CD4-positive, CD25-positive, alpha-beta regulatory T cell (primary cell): Measurements from ENCODE around the gene KIF16B. TPM values are rescaled to one million over a fixed set of nuclear protein-coding genes. Genes with fewer than 3 reads are reported as not detected.
"Not testable (repeated sequence)": the region's sequence is repeated elsewhere in the genome, so short reads cannot be mapped to it uniquely, and the experiment has no call there.

Experiments
- ATAC-seq, 2 donors: fragments of 150-1000 bp; cut with Tn5 transposase; one replicate each; pipeline ENCODE4 v1.10.0; 2021; ENCODE audit warnings: low read depth in 2 of 2, moderate number of reproducible peaks in 2 of 2, moderate library complexity in 1 of 2
- DNase-seq, 3 donors: peaks; one replicate each; pipeline versions ENCODE4 v3.0.0 to v3.0.0-alpha.2; 2012 to 2022; ENCODE audit warnings: mixed read lengths in 1 of 3
- H3K27ac ChIP-seq: one replicate; pipeline ENCODE4 v1.7.0; 2013; ENCODE audit warnings: mild to moderate bottlenecking, low read length; ENCODE audit not compliant: insufficient read depth, poor library complexity, severe bottlenecking
- H3K27me3 ChIP-seq: one replicate; pipeline ENCODE4 v1.7.0; 2013; ENCODE audit warnings: low read length; ENCODE audit not compliant: control insufficient read depth, insufficient read depth
- H3K36me3 ChIP-seq: one replicate; pipeline ENCODE4 v1.7.0; 2013; ENCODE audit warnings: mild to moderate bottlenecking, low read length, moderate library complexity; ENCODE audit not compliant: control insufficient read depth, insufficient read depth
- H3K4me1 ChIP-seq: 2 replicates; pipeline ENCODE4 v1.7.0; 2013; ENCODE audit warnings: mild to moderate bottlenecking, low read length; ENCODE audit not compliant: insufficient read depth, control insufficient read depth, poor library complexity, severe bottlenecking
- H3K4me3 ChIP-seq: one replicate; pipeline ENCODE4 v1.7.0; 2013; ENCODE audit warnings: low read depth, mild to moderate bottlenecking, low read length, moderate library complexity
- H3K9me3 ChIP-seq, 2 experiments: 1 replicate in 1 of 2; 2 replicates in 1 of 2; pipeline ENCODE4 v1.7.0; 2013; ENCODE audit warnings: low read length in 2 of 2, mild to moderate bottlenecking in 1 of 2, moderate library complexity in 1 of 2; ENCODE audit not compliant: control insufficient read depth in 2 of 2
- H3K27ac Mint-ChIP-seq, 3 donors: one replicate each; pipeline ENCODE4 v1.8.0; 2020 to 2022; ENCODE audit warnings: mild to moderate bottlenecking in 3 of 3, mixed read lengths in 3 of 3, moderate library complexity in 2 of 3
- H3K27me3 Mint-ChIP-seq: one replicate; pipeline ENCODE4 v1.8.0; 2022; ENCODE audit warnings: mild to moderate bottlenecking, mixed read lengths
- H3K36me3 Mint-ChIP-seq: one replicate; pipeline ENCODE4 v1.8.0; 2020; ENCODE audit warnings: mixed read lengths
- H3K4me1 Mint-ChIP-seq, 4 donors: one replicate each; pipeline ENCODE4 v1.8.0; 2020 to 2022; ENCODE audit warnings: mixed read lengths in 4 of 4, mild to moderate bottlenecking in 1 of 4
- H3K4me3 Mint-ChIP-seq, 4 donors: one replicate each; pipeline ENCODE4 v1.8.0; 2020 to 2022; ENCODE audit warnings: mild to moderate bottlenecking in 4 of 4, mixed read lengths in 4 of 4, moderate library complexity in 3 of 4
- H3K9me3 Mint-ChIP-seq, 7 donors: one replicate each; pipeline ENCODE4 v1.8.0; 2020 to 2022; ENCODE audit warnings: mixed read lengths in 7 of 7, mild to moderate bottlenecking in 3 of 7, moderate library complexity in 2 of 7
- polyA plus RNA-seq, 4 donors: library from polyadenylated mRNA; unstranded; fragments of 300-500 nt; fragmentation: Illumina TruSeq; gene quantifications; one replicate each; pipeline ENCODE4 v1.2.3, GENCODE V29; 2021
- total RNA-seq: library from RNA; stranded (reverse); gene quantifications from one replicate; pipeline ENCODE4 v1.2.3, GENCODE V29; 2022

Gene KIF16B
- total and polyA plus RNA-seq, 5 donors from 2014 or later = 3.1 to 5.2 (median 4.8) TPM

DNA sequence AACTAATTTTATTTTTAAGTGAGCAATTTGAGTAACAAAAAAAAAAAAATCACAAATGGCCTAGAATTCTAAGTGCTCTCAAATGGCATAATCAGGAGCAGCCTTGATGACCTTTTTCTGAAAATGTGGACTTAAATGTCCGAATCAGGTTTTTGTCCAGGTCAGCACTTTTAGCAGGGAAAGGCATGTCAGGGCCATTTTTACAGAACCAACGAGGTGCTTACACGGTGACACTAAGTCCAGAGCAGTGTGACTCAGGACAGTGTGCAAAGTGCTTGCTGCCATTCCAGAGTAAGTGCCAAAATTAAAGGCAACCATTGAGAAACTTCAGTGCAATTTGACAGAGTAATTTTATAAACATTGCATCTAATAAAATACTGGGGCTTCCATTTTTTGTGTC lies 127.8 kb downstream of the KIF16B start:
- H3K4me1 Mint-ChIP-seq = peaks cover 0 to 10% (median 8%) of the 10 kb centered on the region in 4 donors
- no peak for ATAC-seq
- no peaks in the 10 kb centered on the region for H3K27me3 Mint-ChIP-seq
- H3K27ac Mint-ChIP-seq = no peak overlapping the region
- no peak overlapping the region for H3K4me3 Mint-ChIP-seq
- Histone ChIP-seq H3K4me3 (no peak overlapping the region), H3K4me1 (no peaks in the 10 kb centered on the region), H3K27me3 (no peaks in the 10 kb centered on the region), H3K9me3 (no peaks in the 10 kb centered on the region), H3K27ac (no peak overlapping the region), H3K36me3 (no peaks in the 10 kb centered on the region)
- H3K36me3 Mint-ChIP-seq = peaks cover 16% of the 10 kb centered on the region
- H3K9me3 Mint-ChIP-seq = peaks cover 0 to 2% (median 0%) of the 10 kb centered on the region in 7 donors
- no peak for DNase-seq

DNA sequence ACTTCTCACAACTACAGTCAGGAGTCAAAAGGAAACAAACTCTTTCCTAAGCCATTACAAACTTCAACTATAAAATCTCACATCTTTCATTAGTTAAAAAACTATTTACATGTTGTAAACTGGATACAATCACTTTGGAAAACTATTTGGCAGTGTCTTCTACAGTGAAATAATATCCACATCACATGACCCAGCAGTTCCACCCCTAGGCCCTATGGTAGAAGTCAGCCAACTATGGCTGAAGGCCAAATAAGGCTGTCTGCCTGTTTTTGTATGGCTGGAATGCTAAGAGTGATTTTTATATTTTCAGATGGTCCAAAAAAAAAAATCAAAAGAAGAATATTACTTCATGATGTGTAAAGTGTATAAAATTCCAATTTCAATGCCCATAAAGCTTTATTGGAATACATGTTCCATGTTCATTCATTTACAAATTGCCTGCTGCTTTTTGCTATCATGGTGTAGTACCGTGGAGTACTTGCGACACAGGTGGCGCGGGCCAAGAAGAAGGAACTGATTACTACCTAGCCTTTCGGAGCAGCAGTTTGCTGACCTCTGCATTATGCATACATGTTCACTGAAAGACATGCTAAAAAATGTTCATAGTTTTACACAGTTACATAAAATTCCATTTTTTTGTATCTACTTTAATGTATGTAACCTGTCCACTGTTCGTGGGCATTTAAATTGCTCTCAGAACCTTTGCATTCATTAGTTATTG lies 129.0 kb downstream of the KIF16B start:
- H3K4me1 ChIP-seq = no peaks in the 10 kb centered on the region
- no peaks in the 10 kb centered on the region for H3K27me3 ChIP-seq
- peaks cover 0 to 8% (median 3%) of the 10 kb centered on the region in 7 donors for H3K9me3 Mint-ChIP-seq
- H3K27me3 Mint-ChIP-seq = no peaks in the 10 kb centered on the region
- H3K4me3 Mint-ChIP-seq = no peak overlapping the region
- peaks cover 0 to 16% (median 11%) of the 10 kb centered on the region in 4 donors for H3K4me1 Mint-ChIP-seq
- no peak overlapping the region for H3K27ac ChIP-seq
- peaks cover 17% of the 10 kb centered on the region for H3K36me3 Mint-ChIP-seq
- no peak for ATAC-seq
- H3K4me3 ChIP-seq = no peak overlapping the region
- H3K27ac Mint-ChIP-seq = no peak overlapping the region
- H3K36me3 ChIP-seq = no peaks in the 10 kb centered on the region
- H3K9me3 ChIP-seq = no peaks in the 10 kb centered on the region
- no peak for DNase-seq

DNA sequence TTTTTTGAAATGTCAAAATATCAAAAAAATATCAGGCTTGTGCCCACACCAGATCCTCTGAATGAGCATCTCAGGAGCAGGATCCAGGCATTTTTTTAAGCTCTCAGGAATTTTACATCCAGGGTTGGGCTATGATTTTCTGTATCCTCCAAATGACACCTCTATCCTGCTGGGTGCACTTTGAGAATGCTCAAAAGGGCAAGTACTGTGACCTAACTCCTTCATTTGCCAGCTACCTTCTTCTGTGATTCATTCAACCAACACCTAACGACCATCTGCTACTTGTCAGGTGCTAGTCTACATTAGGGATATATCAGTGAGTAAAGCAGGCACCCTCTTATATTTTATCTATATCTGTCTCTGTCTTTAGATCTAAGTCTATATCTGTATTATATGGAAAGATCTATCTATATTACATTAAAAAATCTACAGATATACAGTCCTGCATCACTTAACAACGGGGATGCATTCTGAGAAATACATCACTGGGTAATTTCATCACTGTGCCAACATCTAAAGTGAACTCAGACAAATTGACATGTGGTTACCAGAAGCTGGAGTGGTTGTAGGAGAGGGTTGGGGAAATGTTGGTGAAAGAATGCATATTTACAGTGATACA lies 131.6 kb downstream of the KIF16B start:
- ATAC-seq (no peak), DNase-seq (no peak)
- Mint-ChIP-seq H3K27me3 (no peaks in the 10 kb centered on the region), H3K4me1 (peaks cover 0 to 17% (median 8%) of the 10 kb centered on the region in 4 donors), H3K36me3 (peaks cover 15% of the 10 kb centered on the region), H3K4me3 (no peak overlapping the region), H3K9me3 (peaks cover 0 to 10% (median 3%) of the 10 kb centered on the region in 7 donors), H3K27ac (no peak overlapping the region)
- H3K9me3 ChIP-seq = no peaks in the 10 kb centered on the region
- H3K27ac ChIP-seq = no peak overlapping the region
- no peaks in the 10 kb centered on the region for H3K4me1 ChIP-seq
- no peaks in the 10 kb centered on the region for H3K27me3 ChIP-seq
- H3K4me3 ChIP-seq = no peak overlapping the region
- no peaks in the 10 kb centered on the region for H3K36me3 ChIP-seq

DNA sequence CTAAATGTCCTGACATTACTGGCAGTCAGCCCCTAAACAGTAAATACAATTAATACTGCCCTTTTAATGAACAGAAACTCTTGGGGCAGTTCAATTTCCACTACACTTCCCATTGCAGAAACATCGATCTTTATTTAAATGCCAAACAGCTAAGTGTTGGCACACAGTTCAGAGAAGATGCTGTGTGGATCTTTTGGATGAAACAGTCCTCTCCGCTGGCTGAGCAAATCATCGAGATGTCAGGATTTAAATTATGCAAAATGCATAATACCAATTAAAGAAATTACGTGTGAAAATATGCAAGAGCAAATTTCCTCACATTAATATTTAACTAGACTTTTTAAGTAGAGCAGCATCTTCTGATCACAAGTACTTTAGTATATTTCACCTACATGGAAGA lies 132.6 kb downstream of the KIF16B start:
- Mint-ChIP-seq H3K27me3 (no peaks in the 10 kb centered on the region), H3K27ac (peak overlapping the region in 1 of 3 donors; percentile 40), H3K4me1 (peaks cover 0 to 17% (median 8%) of the 10 kb centered on the region in 4 donors), H3K9me3 (peaks cover 0 to 10% (median 3%) of the 10 kb centered on the region in 7 donors), H3K4me3 (no peak overlapping the region), H3K36me3 (peaks cover 15% of the 10 kb centered on the region)
- no peak for DNase-seq
- Histone ChIP-seq H3K9me3 (no peaks in the 10 kb centered on the region), H3K4me1 (no peaks in the 10 kb centered on the region), H3K27ac (no peak overlapping the region), H3K27me3 (no peaks in the 10 kb centered on the region), H3K36me3 (no peaks in the 10 kb centered on the region), H3K4me3 (no peak overlapping the region)
- no peak for ATAC-seq

DNA sequence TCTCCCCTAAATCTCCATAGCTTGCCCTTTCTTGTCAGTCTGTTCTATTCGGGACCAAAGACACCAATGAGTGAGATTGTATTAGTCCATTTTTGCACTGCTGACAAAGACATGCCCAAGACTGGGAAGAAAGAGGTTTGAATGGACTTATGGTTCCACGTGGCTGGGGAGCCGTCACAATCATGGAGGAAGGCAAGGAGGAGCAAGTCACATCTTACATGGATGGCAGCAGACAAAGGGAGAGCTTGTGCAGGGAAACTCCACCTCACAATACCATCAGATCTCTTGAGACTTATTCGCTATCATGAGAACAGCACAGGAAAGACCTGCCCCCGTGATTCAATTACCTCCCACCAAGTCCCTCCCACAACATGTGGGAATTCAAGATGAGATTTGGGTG lies 133.7 kb downstream of the KIF16B start:
- H3K9me3 ChIP-seq, H3K27me3 Mint-ChIP-seq: not testable (repeated sequence)
- peaks cover 17% of the 10 kb centered on the region for H3K36me3 Mint-ChIP-seq

DNA sequence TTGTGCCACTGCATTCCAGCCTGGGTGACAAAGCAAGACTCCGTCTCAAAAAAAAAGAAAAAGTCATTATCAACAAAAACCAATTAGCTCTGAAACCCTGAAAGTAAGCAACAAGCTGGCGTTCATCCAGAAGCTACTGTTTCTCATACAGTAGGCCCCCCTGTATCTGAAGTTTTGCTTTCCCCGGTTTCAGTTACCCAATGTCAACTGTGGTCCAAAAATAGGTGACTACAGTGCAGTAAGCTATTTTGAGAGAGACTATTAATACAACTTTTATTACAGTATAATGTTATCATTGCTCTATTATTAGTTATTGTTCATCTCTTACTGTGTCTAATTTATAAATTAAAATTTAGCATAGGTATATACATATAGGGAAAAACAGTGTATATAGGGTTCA lies 135.1 kb downstream of the KIF16B start:
- Mint-ChIP-seq H3K4me1 (peaks cover 0 to 19% (median 8%) of the 10 kb centered on the region in 4 donors), H3K4me3 (no peak overlapping the region), H3K36me3 (peaks cover 20% of the 10 kb centered on the region), H3K9me3 (peaks cover 0 to 10% (median 5%) of the 10 kb centered on the region in 7 donors), H3K27ac (no peak overlapping the region), H3K27me3 (no peaks in the 10 kb centered on the region)
- no peaks in the 10 kb centered on the region for H3K27me3 ChIP-seq
- H3K36me3 ChIP-seq = no peaks in the 10 kb centered on the region
- H3K4me3 ChIP-seq = no peak overlapping the region
- ATAC-seq (no peak), DNase-seq (no peak)
- no peaks in the 10 kb centered on the region for H3K4me1 ChIP-seq
- no peak overlapping the region for H3K27ac ChIP-seq
- no peaks in the 10 kb centered on the region for H3K9me3 ChIP-seq

More for the DNA sequence above, 133.7 kb downstream of the KIF16B start:
- not testable (repeated sequence) for H3K36me3 ChIP-seq, H3K27me3 ChIP-seq, H3K27ac ChIP-seq, H3K9me3 Mint-ChIP-seq, H3K4me1 ChIP-seq, H3K4me3 ChIP-seq, ATAC-seq, H3K4me3 Mint-ChIP-seq, DNase-seq
- peaks cover 0 to 19% (median 8%) of the 10 kb centered on the region in 4 donors for H3K4me1 Mint-ChIP-seq
- peak overlapping the region in 1 of 3 donors; percentile 40 for H3K27ac Mint-ChIP-seq

DNA sequence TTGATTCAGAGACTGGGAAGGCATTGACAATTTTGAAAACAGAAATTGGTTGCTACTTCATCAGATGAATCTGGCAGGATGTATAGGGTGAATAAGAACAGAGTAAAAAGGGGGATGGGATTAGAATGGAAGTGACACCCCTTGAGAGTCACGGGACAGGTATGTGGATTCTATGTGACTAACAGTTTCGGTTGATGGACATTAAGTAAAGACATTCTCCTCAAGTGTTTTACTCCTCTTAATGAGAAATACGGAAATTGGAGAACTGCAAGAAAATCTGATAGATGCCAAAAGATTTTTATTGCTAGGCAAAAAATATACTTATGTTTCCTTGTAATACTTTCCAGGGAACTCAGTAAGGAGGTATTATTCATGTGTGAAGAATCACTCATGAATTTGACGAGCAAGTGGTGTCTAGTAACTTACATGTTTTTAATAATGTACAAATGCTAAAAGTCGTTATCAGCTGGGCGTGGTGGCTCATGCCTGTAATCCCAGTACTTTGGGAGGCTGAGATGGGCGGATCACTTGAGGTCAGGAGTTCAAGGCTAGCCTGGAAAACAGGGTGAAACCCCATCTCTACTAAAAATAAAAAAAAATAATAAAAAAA lies 135.8 kb downstream of the KIF16B start:
- peaks cover 20% of the 10 kb centered on the region for H3K36me3 Mint-ChIP-seq
- Histone ChIP-seq H3K27me3 (no peaks in the 10 kb centered on the region), H3K27ac (no peak overlapping the region), H3K4me3 (no peak overlapping the region), H3K4me1 (no peaks in the 10 kb centered on the region), H3K36me3 (no peaks in the 10 kb centered on the region), H3K9me3 (no peaks in the 10 kb centered on the region)
- peaks cover 0 to 19% (median 8%) of the 10 kb centered on the region in 4 donors for H3K4me1 Mint-ChIP-seq
- H3K9me3 Mint-ChIP-seq = peaks cover 0 to 10% (median 5%) of the 10 kb centered on the region in 7 donors
- no peaks in the 10 kb centered on the region for H3K27me3 Mint-ChIP-seq
- H3K4me3 Mint-ChIP-seq = no peak overlapping the region
- ATAC-seq (no peak), DNase-seq (no peak)
- H3K27ac Mint-ChIP-seq = no peak overlapping the region
